CD4-positive, alpha-beta T cell treated with Interleukin-6 for 4 hours (primary cell): ENCODE measurements around the gene TMEM131.
"Not testable (repeated sequence)": the region's sequence is repeated elsewhere in the genome, so short reads cannot be mapped to it uniquely, and the experiment has no call there.

Experiments used
- DNase-seq: peaks from one replicate; pipeline ENCODE4 v3.0.0-alpha.2; 2020; ENCODE audit warnings: mixed read lengths

TMEM131 gene, protein sequence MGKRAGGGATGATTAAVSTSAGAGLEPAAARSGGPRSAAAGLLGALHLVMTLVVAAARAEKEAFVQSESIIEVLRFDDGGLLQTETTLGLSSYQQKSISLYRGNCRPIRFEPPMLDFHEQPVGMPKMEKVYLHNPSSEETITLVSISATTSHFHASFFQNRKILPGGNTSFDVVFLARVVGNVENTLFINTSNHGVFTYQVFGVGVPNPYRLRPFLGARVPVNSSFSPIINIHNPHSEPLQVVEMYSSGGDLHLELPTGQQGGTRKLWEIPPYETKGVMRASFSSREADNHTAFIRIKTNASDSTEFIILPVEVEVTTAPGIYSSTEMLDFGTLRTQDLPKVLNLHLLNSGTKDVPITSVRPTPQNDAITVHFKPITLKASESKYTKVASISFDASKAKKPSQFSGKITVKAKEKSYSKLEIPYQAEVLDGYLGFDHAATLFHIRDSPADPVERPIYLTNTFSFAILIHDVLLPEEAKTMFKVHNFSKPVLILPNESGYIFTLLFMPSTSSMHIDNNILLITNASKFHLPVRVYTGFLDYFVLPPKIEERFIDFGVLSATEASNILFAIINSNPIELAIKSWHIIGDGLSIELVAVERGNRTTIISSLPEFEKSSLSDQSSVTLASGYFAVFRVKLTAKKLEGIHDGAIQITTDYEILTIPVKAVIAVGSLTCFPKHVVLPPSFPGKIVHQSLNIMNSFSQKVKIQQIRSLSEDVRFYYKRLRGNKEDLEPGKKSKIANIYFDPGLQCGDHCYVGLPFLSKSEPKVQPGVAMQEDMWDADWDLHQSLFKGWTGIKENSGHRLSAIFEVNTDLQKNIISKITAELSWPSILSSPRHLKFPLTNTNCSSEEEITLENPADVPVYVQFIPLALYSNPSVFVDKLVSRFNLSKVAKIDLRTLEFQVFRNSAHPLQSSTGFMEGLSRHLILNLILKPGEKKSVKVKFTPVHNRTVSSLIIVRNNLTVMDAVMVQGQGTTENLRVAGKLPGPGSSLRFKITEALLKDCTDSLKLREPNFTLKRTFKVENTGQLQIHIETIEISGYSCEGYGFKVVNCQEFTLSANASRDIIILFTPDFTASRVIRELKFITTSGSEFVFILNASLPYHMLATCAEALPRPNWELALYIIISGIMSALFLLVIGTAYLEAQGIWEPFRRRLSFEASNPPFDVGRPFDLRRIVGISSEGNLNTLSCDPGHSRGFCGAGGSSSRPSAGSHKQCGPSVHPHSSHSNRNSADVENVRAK (N-terminal part only)

DNA sequence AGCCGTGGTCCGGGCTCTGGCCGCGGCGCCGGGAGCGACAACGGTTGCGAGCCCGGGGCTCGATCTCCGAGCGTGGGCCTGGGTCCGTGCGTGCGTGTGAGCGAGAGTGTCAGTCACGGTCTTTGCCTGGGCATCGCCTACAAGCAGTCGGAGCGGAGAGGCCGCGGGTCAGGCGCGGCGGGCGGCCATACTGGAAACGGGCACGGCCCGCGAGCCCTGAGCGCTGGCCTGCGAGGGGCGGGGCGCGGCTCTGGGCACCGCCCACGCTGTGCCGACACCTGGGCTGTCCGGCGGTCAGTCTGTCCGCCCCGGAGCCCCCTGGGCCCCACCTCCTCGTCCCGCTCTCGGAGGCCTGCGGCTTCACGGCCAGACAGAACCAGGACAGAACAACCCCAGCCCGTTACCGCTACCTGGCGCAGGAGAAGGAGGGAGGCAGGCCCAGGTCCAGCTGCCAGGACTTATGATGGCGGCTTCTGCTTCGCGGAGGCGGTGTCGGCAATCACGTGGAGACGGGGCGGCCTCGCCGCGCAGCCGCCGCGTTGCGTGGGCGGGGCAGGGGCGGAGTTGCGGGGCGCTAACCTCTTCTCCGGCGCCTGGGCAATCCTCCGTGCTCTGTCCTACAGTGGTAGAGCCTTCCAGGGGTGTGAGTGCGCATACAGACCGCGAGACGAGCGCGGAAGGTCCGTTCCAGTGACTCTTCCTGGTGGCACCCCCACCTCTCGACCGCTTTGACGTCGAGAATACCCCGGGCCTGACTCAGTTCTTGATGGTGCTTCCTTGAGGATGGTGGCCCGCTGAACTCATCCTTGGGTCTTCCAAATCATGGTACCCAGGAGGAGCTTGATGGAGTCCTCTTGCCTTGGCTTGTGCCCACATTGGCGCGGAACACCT lies at the start of gene TMEM131:
TMEM131 (minus strand) TSS at position 215 of the 891 bp plus-strand sequence. CDS start 286 bp downstream, outside the sequence.
- peak; percentile 96 for DNase-seq

DNA sequence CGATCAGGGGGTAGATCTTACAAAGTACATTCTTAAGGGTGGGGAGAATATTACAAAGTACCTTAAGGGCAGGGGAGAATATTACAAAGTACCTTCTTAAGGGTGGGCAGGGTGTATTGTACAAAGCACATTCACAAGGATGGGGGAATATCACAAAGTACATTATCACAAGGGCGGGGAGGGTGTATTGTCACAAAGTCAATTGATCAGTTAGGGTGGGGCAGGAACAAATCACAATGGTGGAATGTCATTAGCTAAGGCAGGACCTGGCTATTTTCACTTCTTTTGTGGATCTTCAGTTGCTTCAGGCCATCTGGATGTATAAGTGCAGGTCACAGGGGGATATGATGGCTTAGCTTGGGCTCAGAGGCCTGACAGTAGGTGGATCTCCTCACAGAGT lies 49.0 kb upstream of the TMEM131 start:
- DNase-seq, result not testable (repeated sequence)

DNA sequence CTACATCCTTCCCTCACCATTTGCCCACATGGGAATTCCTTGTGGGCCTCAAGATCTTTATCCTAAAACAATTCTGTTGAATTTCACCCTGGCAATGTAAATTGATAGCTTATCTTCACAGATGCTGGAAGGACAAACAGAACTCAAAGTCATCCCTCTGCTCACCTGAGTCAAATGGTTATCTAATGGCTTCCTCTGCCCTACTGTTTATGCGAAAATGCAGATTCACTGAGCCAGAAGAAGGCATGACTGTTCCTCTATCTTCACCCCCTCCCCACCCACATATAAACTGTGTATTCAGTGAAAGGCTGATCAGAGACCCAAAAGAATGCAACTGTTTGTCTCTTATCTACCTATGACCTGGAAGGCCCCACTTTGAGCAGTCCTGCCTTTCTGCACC lies 47.4 kb upstream of the TMEM131 start:
- no peak for DNase-seq

DNA sequence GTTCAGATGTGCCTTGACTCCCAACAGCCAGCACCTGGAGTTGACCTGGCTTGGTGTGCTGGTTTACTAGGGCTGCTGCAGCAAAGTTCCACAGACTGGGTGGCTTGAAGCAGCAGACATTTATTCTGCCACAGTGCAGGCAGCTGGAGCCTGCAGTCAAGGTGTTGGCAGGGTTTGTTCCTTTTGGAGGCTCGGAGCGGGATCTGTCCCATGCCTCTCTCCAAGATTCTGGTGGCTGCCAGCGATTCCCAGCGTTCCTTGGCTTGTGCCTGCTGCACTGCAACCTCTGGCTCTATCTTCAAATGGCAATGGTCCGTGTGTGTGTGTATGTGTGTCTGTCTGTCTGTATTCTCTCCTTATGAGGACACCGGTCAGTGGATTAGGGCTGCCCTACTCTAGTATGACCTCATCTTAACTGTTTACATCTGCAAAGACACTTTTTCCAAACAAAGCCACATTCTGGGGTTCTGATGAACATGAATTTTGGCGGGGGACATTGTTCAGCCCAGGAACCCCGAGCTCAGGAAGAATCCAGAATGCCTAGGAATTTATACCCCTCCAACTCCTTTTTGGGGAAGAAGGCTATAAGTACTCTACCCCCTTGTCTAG lies 44.7 kb upstream of the TMEM131 start:
- no peak for DNase-seq

DNA sequence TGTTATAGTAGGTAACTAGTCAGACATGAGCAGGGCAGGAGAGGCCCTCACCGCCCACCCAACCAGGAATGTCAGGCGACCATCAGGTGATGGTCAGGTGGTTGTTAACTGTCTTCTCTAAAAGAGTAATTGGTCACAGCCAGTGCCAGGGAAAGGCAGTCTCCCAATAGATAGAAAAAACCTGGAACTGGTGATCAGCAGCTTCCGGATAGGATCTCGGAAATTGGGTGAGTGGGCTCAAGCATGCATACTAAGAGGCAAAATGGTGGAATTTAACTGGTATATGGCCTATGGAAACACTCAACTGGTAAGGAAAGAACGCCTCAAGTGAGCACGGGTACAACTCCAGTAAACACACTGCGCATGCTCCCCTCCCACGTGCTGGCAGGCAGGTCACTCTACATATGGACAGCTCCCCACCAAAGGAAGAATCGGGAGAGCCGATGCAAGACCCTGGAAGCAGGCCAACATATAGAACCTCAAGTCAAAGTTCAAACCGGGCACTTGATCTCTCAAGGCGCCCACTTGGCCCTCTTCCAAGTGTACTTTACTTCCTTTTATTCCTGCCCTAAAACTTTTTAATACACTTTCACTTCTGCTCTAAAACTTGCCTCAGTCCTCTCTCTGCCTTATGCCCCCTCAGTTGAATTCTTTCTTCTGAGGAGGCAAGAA lies 43.5 kb upstream of the TMEM131 start:
- DNase-seq, result no peak

DNA sequence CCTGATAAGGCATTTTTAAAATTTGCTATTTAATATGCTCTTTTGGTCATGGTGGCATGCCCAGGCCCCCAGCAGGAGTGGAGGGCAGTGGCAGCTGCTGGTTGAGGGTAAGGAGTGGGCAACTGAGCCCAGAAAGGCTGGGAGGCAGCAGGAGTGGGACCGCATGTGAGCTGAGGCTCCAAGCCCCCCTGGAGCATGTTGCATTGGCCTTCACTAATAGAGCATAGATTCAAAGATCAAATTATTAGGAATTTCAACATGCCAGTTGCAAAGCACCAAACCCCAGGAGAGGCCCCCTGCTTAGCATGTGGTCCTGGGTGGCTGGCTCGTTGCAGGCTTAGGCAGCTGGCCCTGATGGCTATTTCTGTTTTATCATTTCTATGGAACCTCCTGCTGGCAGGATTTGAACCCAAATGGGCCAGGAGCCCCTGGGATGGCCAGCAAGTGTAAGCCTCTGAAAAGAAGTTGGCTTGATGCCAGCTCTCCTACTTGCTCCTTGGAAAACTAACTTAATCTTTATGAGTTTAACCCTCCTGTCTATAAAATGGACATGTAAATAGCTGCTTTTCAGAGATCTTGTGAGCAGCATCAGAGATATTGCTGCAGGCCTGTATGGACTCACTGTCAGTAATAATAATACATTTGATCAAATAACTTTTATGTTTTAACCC lies 42.1 kb upstream of the TMEM131 start:
- no peak for DNase-seq

DNA sequence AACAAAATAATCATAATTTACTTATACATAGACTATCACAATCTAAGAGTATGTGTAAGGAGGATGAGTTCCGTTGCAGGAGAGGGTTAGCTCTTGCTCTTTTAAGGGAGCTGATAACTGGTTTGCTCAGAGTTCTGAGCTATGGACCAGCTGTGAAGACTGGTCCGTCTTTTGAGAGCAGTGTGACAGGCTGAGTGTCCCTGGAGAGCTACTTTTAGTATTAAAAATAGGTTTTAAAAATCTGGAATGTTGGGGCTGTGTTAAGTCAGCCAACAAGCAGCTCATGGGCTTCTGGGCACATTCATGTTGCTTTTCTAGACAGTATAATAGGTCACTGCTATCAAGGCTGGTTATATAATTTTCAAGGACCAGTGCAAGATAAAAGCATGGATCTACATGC lies 41.5 kb upstream of the TMEM131 start:
- no peak for DNase-seq

DNA sequence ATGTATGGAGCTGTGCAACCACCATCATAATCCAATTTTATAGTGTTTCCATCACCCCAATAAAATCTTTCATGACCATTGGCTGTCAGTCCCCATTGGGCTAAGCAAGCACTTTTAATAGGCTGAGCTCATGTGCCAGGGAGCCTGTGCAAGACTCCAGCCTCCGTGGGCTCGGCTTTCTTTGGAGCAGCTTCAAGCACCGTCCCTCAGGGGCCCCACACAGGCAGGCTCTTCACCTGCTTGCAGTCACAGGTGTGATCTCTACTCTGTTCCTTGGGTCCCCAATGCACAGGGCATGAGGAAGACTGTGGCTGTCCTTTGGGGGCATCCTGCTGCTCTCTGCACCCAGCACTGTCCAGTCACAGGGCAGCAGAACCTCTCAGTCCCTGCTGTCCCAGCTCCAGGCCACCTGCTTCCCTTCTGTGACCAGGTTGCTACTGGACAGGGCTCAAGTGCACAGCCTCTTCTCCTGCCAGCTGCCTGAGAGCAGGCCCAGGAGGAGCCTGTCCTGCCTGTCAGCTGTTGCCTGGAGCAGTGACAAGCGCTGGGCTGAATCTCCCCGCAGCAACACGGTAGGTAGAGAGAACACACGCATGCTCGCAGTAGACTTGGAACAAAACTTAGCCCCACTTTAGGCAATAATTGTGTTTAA lies 40.7 kb upstream of the TMEM131 start:
- no peak for DNase-seq

DNA sequence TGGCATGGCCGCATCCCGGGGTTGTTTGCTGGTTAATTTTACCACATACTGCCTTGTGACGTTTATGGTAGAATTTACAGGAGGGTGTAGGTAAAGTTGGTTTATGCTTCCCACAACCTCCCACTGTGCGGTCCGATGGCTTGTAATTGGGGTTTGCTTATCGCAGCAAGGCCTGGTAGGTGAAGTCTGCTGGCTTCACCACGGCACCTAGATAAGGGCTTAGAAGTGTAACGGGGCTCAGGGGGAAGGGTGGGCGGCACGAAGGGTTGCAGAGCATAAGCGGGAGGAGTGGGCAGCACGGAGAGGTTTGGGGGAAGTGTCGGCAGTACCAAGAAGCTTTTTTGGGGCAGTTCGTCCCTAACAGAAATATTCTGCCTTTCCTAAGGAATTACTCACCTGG lies 39.0 kb upstream of the TMEM131 start:
- no peak for DNase-seq

DNA sequence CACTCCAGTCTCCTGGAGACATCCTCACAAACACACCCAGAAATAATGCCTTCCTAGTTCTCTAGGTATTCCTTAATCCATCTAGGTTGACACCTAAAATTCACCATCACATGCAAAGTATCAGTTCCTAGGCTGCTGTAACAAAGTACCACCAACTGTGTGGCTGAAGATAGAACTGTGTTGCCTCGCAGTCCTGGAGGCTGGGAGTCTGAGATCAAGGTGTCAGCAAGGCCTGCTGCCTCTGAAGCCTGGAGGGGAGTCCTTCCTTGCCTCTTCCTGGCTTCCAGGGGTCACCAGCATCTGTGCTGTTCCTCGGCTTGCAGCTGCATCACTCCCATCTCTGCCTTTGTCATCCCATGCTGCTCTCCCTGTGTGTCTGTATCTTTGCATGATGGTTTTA lies 36.3 kb upstream of the TMEM131 start:
- DNase-seq, result no peak

DNA sequence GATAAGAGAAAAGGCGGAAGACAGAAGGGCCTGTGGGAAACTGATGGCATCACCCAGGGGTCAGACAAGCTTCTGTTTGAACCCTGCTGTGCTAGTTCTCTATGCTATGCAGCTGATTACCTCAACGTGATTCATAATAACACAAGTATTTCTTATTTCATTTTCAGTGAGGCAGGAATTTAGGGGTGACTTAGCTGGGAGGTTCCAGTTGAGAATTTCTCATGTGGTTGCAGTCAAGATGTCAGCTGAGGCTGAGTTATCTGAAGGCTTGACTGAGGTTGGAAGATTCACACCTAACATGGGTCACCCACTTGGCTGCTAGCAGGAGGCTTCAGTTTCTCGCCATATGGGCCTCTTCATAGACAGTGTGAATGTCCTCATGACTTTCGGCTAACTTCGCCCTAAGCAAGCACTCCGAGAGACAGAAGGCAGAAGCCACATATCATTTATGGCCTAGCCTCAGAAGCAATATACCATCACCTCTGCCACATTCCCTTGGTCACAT lies 34.0 kb upstream of the TMEM131 start:
- DNase-seq, result no peak

DNA sequence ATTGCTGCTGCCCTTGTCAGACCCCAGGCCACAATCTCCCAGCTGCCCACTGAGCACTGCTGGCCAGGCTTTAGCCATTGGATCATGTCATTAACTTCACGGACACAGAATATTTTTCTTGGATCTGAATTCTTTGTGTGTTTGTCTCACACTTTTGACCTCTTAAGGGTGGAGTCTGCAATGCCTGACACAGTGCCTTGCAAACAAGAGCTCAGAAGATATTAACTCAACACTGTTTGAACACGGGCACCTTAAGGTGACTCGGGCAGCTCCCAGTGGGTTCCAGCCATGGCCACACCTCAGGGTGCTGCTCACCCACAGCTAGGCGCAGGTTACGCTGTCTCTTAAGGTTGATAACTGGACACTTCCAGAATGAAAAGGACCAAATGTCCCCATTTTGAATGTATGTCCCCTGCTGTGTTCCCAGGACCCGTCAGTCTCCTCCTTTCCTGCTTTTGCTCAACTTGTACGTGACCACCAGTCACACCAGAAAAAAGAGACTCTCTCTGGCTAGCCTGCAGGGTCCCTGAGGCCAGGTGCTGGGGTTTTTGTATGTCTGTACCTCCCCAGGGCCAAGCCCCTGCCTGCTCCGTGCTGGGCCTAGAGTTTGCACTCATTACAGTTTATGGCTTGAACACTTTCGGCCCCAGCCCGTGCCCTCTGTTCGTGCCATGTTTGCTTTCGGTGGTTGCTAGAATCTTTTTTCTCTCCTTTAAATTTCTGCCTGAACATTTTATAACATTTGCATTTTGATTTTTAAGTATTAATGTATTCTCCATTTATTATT lies 33.4 kb upstream of the TMEM131 start:
- no peak for DNase-seq

DNA sequence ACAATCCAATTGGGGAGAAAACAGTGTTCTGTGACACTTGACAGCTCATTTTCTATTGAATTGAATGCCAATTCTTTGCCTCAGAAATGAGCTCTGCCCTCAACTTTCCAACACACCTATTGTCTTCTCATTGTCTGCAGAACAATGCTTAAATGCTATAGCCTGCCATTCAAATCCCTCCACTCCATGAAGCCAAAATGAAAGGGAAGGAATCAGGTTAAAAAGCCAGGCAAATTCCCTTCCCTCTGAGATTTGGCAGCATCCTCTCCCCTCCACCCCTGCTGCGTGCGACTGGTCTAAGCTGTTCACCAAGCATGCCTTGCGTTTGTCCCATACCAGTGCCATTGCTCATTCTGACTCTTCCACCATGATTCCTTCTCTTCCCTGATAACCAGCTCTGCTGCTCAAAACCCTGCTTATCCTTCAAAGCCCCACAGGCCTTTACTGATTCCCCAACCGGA lies 32.4 kb upstream of the TMEM131 start:
- DNase-seq, result no peak

DNA sequence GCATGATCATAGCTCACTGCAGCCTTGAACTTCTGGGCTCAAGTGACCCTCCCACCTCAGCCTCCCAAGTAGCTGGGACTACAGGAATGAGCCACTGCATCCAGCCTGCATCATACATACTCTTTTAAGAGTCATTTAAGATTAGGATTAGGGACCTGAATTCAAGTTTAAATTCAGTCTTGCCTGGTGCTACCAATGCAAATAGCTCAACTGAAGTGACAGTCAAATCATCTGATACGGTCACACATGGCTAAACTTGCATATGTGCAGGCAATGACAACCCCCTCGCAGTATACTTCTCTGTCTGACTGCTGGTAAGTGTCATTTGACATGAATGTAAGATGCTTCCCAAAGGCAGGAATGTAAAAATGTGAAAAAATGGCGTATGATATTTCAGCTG lies 31.8 kb upstream of the TMEM131 start:
- no peak for DNase-seq

DNA sequence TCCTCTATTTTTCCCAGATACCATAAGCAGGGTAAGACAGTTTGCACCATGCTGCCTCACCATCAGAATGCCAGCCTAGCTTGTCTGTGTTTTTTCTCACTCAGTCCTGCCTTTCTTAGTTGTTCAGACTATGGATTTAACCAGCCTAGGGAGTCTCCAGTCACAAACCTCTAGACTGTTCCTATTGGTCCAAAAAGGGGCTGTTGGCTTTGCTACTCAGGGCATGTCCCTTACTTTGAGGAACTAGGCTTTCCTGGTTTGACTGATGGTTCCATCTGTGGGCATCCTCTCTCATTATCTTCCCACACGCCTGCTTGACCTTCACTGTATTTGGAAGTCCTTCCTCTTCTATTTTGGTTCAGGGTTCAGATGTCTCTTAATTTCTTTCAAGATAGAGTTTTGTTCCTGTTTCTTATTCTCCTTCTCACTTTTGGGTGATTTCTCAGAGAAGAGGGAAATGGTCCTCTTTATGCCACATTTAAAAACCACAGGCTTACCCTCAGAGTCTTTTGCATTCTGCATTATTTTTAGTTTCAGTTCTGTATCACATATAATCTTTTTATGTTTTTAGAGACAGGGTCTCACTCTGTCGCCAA lies 31.3 kb upstream of the TMEM131 start:
- no peak for DNase-seq

DNA sequence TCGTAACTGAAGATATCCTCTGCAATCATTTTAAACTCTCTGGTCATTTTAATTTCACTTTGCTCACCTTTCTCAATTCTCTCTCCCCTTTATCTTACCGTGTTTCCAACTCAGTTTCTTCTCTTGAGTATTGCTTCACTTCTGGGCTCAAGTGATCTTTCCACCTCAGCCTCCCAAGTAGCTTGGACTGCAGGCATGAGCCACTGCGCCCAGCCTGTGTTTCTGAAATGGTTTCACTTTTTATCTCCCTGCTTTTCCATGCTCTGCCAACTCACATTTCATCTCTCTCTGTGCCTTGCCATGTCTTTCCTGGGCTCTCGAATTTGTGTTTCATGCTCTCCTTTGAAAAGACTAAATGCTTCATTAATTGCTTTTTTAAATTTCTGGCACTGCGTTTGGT lies 30.5 kb upstream of the TMEM131 start:
- DNase-seq, result no peak

DNA sequence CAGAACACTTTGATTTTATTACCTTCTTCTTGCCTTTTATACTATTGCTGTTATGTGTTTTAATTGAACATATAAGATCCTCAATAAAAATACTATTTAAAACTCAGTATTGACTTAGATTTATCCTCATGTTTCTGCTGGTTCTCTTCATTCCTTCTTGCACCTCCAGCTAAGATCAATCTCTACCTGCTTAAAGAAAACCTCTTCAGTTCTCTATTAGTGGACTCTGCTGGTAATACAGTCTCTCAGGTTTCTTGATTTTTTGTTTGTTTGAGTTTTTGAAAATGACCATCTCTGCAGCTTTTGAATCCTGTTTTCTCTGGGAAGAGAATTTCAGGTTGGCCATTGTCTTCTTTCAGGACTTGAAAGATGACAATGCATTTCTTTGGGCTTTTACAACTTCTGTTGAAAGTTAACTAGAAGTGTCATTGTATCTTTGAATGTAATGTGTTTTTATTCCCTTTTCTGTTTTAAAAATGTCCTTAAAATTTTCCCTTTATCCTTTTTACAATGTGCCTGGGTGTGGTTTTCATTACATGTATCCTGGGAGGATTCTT lies 29.8 kb upstream of the TMEM131 start:
- no peak for DNase-seq

DNA sequence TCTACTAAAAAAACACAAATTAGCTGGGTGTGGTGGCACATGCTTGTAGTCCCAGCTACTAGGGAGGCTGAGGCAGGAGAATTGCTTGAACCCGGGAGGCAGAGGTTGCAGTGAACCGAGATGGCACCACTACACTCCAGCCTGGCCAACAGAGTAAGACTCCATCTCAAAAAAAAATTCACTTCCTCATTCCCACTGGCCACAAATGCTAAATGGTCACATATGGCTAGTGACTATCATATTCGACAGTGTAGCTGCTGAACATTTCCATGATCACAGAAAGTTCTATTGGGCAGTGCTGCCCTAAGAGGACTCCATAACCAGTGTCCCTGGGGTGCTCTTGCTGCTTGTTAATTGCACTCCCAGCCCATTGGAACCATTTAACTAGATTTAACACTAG lies 26.3 kb upstream of the TMEM131 start:
- DNase-seq, result not testable (repeated sequence)
